Stimulated activated CD8-positive, alpha-beta memory T cell treated with anti-CD3 and anti-CD28 coated beads, Interleukin-2, amount 100 ng/mL, for 48 hours (primary cell): ENCODE results near the gene CTBP2.
"Not testable (repeated sequence)": the region's sequence is repeated elsewhere in the genome, so short reads cannot be mapped to it uniquely, and the experiment has no call there.

Experiments used
- DNase-seq, 2 donors: peaks; one replicate each; pipeline ENCODE4 v3.0.0-alpha.2; 2020; ENCODE audit warnings: low read depth in 2 of 2

Gene CTBP2

GRCh38 chr10:125186431-125187170, 26.2 kb upstream of the CTBP2 start:
- no peak for DNase-seq

- DNase-seq, result not testable (repeated sequence)
Measured at GRCh38 chr10:125179107-125179506, 18.7 kb upstream of the CTBP2 start.

- DNase-seq, result no peak
Measured at GRCh38 chr10:125177641-125178640, 17.6 kb upstream of the CTBP2 start.

- DNase-seq, result no peak
Measured at GRCh38 chr10:125175807-125176206, 15.4 kb upstream of the CTBP2 start.

GRCh38 chr10:125174360-125174759, 14.0 kb upstream of the CTBP2 start:
- DNase-seq, result no peak

GRCh38 chr10:125172694-125173093, 12.3 kb upstream of the CTBP2 start:
- DNase-seq, result no peak

GRCh38 chr10:125171402-125172306, 11.3 kb upstream of the CTBP2 start:
- no peak for DNase-seq

GRCh38 chr10:125169915-125170314, 9.6 kb upstream of the CTBP2 start:
- DNase-seq, result no peak

- no peak for DNase-seq
Measured at GRCh38 chr10:125169279-125169678, 8.9 kb upstream of the CTBP2 start.

GRCh38 chr10:125166658-125167057, 6.3 kb upstream of the CTBP2 start:
- DNase-seq, result no peak

GRCh38 chr10:125165584-125166573, 5.5 kb upstream of the CTBP2 start:
- DNase-seq, result no peak

- no peak for DNase-seq
Measured at GRCh38 chr10:125164421-125164820, 4.1 kb upstream of the CTBP2 start.

- DNase-seq, result no peak
Measured at GRCh38 chr10:125163803-125164202, 3.4 kb upstream of the CTBP2 start.

GRCh38 chr10:125163312-125163711, 2.9 kb upstream of the CTBP2 start:
- not testable (repeated sequence) for DNase-seq

- no peak for DNase-seq
Measured at GRCh38 chr10:125162120-125162931, 2.0 kb upstream of the CTBP2 start.

GRCh38 chr10:125161707-125162119, 1.4 kb upstream of the CTBP2 start:
- DNase-seq, result no peak

GRCh38 chr10:125160856-125161706, 718 bp upstream of the CTBP2 start:
- no peak for DNase-seq

GRCh38 chr10:125159486-125159931, 854 bp downstream of the CTBP2 start:
- DNase-seq, result no peak
